RPMI8226 (cell line): ENCODE results near the gene ULK3.
"Not testable (repeated sequence)": the region's sequence is repeated elsewhere in the genome, so short reads cannot be mapped to it uniquely, and the experiment has no call there.

Experiments used
- DNase-seq: peaks from one replicate; pipeline ENCODE4 v3.0.0-alpha.2; 2015

The ULK3 gene, protein sequence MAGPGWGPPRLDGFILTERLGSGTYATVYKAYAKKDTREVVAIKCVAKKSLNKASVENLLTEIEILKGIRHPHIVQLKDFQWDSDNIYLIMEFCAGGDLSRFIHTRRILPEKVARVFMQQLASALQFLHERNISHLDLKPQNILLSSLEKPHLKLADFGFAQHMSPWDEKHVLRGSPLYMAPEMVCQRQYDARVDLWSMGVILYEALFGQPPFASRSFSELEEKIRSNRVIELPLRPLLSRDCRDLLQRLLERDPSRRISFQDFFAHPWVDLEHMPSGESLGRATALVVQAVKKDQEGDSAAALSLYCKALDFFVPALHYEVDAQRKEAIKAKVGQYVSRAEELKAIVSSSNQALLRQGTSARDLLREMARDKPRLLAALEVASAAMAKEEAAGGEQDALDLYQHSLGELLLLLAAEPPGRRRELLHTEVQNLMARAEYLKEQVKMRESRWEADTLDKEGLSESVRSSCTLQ

DNA sequence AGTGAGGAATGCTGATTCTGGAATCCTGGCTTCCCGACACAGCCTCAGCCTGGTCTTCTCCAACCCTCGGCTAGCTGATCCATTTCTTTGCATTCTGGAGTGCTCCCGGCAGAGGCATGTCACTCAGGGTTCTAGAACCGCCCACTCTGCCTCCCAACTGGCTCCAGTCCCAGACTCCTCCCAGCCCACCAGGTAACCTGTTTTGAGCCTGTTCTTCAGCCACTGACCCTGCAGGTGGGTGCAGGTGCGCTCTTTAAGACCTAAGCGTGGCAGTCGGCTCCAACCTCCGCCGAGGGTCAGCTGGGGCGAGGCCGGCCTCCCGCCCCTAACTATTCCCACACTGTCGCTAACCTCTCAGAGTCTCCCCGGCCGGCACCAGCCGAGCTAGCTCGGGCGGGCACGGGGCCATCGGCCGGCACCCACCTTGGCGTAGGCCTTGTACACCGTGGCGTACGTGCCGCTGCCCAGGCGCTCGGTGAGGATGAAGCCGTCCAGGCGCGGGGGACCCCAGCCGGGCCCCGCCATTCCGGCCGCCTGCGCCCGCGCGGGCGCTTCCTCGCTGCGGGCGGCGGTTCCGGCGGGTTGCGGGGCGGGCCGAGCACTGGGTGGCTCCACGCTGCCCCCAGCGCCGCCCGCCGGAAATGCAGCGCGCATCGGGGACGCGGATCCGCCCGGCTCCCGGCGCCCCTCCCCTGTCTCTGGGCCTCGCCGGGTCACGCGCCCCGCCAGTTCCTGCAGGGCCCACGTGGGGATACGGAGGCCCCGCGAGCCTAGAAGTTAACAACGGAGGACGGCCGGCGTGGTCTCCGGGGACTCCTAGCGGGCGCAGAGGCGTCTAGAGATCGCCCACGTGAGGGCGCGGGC, at the start of gene ULK3:
TSS of gene ULK3 (minus strand) at position 576 of the 864 bp plus-strand sequence. CDS start at position 525, 51 bp downstream.
- DNase-seq: peak; percentile 97

DNA sequence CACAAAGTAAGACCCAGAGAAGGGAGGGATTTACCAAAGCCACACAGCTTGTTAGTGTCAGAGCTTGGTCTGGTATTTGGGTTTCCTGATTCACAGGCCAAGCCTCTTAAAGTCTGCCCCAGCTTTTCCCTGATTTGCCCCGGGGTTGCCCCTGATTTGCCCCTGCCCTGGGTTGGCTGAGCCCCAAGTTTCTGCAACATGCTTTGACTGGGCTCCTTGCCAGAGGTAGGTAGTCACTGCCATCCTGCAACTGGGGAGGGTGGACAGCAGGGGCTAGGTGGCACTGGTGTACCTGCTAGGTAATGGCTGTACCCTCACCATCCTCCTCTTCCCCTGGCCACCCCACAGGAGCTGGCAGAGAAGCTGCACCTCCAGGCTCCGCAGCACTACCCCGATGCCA, 49.4 kb upstream of the ULK3 start:
- peak; percentile 99 for DNase-seq

DNA sequence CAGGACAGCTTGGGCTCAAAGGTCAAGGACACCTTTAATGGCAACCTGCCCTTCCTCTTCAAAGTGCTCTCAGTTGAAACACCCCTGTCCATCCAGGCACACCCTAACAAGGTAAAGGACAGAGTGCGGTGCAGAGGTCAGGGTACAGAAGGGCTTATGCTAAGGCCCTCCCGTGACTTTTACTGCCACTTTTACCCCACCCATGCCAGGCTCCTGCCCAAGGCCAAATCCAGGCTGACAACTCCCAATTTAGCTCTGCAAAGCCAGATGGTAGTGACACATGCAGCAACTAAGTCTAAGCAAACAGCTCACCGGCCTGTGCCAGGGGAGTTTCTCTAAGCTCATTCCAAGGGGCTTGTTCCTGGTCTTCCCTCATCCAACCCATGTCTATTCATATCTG, 48.5 kb upstream of the ULK3 start:
- no peak for DNase-seq

DNA sequence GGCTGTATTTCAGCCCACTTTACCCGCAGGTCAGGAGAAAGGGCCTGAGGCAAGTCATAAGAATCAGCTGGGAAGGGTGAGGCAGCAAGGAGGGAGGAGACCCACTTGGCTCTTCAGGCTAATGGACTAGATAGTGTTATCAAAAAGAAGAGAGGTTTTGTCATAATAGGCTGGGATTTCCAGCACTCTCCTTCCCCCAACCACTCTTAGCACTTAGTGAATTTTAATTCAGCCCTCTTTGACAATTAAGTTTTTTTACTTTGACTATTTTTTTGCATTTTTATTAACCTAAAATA, 47.7 kb upstream of the ULK3 start:
- no peak for DNase-seq

DNA sequence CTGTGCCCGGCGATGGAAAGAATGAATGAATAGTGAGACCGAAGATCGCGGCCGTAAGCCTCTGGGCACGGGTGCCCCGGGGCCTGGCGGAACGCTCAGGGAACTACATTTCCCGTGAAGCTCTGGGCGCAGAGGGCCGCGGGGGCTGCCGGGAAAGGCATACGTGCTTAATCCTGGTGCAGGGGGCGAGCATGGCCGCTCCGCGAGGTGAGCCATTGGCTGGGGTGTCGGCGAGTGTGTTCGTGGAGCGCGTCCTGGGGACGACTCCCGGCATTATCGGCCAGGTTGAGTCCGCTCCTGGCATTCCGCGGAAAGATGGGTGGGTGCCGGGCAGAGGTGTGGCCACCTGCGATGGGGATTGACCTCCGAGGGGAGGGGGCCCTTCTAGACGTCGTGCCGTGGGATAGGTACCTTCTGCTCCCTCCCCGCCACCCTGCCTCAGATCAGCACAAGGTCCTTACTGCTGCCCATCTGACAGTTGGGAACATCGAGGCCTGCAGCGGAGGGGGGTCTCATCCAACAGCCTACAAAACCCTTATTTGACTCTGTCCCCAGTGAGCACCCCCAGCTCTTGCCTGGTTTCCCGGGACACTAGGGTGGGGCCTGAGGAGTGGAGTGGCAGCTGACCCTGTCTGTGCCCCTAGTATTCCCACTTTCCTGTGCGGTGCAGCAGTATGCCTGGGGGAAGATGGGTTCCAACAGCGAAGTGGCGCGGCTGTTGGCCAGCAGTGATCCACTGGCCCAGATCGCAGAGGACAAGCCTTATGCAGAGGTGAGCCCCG, 47.1 kb upstream of the ULK3 start, which contains the start of gene MPI:
TSS of gene MPI (plus strand) at position 160 of the 782 bp plus-strand sequence. CDS start at position 192, 32 bp downstream.
- peak; percentile 93 for DNase-seq

DNA sequence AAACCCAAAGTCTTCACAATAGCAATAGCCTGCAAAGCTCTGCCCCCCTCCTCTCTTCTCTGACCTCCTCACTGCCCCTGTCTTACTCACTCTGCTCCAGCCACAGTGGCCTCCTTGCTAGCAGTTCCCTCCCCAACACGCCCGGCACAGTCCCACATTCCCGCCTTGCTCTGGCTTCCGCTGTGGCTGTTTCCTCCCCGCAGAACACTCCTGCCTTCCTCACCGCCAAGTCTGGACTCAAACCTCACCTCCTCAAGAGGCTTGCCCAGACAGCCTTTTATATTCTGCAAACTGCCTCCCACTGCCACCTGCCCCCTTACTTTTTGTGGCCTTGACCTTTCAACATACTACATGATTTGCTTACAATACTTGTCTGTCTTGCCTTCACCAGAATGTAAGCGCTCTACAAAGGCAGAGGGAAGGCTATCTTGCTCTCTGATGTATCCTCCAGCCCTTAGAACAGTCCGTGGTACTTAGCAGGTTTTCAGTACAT, 46.5 kb upstream of the ULK3 start:
- DNase-seq: no peak

DNA sequence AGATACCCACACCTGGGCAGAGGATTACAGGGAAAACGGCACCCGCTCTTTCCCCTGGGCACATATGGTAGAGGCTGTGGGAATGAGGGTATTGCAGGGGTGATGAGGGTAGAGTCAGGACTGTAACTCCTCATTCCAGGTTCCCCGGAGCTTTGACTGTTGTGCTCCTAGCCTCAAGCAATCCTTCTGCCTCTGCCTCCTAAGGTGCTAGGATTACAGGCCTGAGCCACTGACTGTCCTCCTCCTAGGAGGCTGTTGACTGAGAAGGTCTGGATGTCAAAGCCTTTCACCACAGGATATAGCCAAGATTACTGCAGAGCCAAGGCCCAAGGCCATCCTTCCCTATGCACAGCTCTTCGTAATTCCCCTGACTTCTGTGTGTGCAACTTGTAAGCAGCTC, 45.8 kb upstream of the ULK3 start:
- DNase-seq: no peak

DNA sequence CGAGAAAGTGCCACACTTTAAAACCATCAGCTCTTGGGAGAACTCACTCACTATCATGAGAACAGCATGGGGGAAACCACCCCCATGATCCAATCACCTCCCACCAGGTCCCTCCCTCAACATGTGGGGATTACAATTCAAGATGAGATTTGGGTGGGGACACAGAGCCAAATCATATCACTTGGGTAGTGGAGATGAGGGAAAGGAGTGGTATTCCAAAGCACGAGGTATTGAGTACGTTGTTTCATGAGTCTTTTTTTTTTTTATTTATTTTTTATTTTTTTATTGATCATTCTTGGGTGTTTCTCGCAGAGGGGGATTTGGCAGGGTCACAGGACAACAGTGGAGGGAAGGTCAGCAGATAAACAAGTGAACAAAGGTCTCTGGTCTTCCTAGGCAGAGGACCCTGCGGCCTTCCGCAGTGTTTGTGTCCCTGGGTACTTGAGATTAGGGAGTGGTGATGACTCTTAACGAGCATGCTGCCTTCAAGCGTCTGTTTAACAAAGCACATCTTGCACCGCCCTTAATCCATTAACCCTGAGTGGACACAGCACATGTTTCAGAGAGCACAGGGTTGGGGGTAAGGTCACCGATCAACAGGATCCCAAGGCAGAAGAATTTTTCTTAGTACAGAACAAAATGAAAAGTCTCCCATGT, 44.7 kb upstream of the ULK3 start:
- not testable (repeated sequence) for DNase-seq

DNA sequence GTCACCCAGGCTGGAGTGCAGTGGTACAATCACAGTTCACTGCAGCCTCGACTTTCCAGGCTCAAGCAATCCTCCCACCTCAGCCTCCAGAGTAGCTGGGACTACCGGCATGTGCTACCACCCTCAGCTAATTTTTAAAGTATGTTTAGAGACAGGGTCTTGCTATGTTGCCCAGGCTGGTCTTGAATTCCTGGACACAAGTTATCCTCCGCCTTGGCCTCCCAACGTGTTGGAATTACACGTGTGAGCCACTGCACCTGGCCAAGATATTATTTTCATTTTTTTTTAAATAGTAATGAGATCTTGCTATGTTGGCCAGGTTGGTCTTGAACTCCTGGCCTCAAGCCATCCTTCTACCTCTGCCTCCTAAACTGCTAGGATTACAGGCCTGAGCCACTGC, 42.5 kb upstream of the ULK3 start:
- DNase-seq: no peak

DNA sequence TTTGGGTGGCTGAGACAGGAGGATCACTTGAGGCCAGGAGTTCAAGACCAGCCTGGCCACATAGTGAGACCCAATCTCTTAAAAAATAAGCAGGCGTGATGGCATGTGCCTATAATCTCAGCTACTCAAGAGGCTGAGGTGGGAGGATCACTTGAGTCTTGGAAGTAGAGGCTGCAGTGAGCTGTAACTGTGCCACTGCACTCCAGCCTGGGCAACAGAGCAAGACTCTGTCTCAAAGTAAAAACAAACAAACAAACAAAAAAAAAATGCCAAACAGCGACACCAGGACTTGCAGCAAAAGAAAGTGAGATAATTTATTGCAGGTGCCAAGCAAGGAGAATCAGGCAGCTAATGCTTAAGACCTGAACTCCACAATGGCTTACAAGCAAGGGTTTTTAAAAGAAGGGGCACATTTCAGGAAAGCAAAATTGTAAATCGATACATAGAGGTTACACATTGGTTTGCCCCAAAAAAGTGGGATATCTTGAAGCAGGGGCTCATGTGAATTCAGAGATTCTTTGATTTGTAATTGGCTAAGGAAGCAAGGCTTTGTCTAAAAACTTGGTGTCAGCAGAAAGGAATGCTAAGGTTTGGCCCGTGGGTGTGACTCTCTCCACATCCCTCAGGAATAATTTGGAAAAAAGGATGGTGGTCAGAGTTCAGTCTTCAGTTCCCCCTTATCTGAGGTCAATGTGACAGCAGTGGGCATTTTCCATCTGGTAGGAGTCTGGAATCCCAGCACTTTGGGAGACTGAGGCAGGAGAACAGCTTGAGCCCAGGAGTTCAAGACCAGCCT, 41.7 kb upstream of the ULK3 start:
- no peak for DNase-seq

DNA sequence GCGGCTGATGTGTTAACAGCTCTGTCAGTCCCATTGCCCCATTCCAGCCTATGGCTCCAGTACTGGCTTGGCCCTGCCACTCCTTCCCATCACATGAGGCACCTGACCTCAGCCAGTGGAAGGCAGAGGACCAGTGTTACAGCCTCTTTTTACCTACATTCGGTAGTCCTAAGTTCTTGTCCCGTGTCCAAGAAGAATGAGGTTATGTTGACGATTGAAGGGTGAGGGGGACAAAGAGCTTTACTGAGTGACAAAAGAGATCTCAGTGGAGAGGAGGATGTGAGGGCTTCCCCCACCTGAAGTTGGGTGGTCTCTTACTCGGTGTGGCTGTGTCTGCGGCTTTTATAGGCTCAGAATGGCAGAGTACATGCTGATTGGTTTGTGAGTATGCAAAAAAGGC, 39.6 kb upstream of the ULK3 start:
- DNase-seq: no peak

DNA sequence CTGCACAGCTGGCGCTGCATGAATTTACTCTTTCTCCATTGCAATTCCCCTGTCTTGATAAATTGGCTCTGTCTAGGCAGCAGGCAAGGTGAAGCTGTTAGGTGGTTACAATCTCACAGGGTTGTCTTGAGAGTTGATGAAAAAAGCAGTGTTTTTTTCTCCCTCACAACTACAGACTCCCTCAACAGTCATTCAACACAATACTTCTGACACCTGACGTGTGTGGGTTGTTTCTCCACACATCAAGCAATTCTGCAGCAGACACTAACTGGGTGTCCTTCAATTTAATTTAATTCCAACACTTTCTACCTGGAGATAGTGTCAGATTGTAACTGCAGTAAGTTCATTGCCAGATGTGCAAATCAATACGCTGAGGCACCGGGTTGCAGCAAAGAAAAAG, 35.3 kb upstream of the ULK3 start:
- no peak for DNase-seq

DNA sequence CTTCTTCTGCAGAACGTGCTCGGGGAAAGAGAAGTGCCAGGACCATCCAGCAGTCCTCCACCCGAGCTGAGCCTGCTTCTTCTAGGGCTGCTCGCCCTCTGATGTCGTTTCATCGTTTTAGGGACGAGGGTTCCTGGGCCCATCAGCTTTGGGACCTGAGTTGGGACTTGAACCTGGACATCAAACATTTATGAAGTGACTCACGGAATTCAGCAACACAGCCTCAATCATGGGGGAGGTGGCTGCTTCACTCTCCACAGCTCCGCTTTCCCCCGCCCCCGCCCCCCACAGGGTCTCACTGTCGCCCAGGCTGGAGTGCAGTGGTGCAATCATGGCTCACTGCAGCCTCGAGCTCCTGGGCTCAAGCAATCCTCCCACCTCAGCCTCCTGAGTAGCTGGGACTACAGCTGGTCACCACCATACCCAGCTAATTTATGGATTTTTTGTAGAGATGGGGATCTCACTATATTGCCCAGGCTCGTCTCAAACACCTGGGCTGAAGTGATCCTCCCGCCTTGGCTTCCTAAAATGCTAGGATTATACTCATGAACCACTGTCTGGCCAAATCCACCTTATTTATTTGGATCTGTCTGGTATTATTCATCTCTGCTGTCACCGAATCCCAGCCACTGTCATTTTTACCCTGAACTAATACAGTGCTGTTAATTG, 30.9 kb upstream of the ULK3 start:
- peak; percentile 64 for DNase-seq

DNA sequence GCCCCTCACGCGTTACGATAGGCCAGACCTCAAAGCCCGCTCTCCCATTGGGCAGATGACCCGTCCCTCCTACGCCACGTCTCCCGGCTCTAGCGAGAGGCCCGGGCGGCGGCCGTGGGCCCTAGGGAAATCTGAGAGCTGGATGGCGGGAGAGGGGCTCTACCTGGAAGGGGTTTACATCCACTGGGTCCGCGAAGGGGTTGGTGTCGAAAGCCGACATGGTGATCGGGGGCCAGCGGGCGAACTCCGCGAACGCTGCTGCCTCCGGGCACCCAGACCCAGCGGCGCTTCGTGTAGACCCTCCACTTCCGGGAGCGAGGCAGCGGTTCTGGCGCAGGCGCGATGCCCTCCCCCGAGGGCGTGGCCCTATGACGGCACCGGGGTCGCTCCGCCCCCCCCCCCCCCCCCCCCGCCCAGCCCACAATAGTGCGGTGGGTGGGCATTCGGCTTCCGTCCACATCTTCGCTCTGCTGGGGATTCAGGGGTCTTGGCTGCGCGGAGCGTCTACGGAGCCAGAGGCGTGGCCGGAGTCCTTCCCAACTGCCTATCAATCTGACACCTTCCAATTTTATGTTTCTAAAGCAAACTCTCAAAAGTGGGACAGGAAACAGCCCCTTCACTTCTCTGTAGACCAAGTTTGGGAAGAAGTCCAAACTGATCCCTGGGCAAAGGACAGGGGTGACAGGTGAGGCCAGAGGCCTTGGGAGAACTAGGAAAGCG, 30.2 kb upstream of the ULK3 start, which contains the start of gene SCAMP2:
TSS of gene SCAMP2 (minus strand) at position 330 of the 720 bp plus-strand sequence. CDS start at position 220, 110 bp downstream.
- DNase-seq: peak; percentile 99

DNA sequence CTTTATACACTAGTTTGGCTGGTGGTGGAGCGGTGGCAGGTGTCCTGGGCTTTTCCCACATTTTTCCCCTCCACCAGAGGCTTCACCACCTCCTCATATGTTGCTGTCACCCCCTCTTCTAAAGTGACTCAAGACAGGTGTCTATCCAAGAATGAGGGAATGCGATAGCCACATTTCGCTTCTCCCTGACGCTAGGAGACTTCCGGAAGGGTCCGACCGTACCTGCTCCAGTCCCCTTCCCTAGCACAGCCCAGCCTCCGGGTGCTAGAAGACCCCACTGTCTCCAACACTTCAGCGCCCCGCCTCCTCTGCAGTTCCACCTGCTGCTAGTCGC, 29.7 kb upstream of the ULK3 start:
- DNase-seq: no peak

DNA sequence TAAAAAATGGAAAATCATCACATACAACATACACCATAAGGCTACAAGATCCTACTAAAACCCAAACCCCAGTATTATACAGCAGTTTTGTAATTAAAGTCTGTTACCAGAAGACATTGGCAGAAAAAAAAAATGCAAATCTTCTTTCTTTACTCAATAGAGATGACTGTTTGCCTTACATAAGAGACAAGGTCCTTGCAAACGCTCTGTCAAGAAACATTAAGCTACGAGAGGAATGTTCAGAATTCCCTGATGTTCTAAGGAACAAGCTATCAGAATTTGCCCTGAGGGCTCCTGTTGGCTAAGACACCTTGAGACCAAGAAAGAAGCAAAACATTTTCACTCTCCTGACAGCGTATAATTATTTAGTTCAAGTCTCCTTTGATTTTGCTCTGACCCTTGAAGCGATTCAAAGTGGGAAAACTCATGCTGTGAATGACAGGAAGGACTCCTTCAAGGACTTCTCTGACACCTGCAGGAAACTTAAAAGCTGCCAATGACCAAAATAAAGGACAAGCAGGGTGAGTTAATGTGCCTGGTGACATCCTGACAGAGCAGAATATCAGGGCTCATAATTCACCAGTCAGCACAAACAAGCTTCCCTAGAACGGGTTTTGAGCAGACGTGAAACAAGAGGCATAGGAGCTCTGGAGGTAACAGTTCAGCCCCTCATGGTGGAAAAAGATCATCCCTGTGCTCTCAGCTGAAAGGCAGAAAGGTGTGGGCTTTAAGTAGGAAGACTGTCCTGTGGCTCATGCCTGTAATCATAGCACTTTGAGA, 27.7 kb upstream of the ULK3 start:
- peak; percentile 89 for DNase-seq

DNA sequence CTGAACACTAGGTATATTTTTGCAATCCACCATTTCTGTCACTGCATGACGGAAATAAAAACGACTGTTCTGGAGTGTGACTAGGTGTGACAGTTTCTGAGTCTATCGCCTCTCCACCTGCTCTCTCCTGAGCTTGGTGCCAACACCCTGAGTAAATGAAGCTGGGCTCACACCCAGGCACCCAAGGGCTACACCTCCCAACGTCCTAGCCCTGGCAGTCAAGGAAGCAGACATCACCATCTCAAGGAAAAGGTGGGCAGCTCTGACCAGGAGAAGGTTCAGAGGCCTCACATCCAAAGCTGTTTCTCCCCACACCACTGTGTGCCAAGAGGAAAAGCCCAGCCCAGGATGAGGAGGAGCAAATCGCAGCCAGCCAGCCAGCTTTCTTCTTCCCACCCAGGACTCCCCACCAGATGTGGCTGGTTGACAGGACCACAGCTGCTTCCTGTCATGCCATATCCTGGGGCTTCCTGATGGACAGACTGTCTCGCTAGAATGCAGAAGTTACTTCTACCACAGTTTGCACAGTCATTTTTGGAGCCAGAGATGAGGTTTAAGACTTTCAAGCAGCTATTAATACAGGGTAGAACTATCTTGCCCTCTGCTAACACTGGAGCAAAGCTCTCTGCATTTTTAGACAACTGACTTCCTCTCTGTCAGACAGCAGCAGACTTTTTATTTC, 26.9 kb upstream of the ULK3 start:
- peak; percentile 90 for DNase-seq

DNA sequence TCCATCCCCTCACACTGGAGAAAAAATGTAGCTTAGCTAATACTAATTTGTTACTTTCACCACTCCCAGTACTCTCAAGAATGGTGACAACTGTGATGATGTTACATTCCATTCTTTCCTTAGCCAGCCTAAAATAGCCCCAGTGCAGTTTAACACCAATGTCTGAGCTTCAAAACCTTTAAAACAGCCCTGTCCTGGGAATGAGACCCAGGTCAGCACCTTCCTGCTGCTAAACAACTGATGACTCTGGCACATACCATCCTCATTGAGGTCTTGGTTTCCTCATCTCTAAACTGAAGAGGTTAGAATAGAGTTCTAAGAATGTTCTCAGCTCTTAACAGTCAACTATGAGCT, 26.4 kb upstream of the ULK3 start:
- no peak for DNase-seq

DNA sequence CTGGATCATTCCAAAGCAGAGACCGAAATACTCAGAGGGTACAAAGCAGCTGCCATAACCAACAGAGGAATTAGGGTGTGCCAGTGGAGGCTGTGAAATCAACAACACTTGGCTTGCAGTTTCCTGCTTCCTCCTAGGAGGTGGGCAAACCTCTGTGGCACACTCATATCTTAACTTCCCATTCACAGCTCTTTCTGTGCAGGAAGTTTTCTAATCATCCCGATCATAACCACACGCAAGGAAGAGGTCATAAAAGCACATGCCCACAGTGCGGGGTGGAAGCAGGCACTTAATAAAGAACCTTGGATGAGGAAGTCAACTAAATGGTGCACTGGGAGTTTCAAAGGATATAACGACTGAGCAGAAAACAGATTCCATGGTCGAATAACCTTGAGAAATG, 25.1 kb upstream of the ULK3 start:
- no peak for DNase-seq
